Measurements from ENCODE around the gene KIFC1. TPM values are rescaled to one million over a fixed set of nuclear protein-coding genes. Genes with fewer than 3 reads are reported as not detected.

Gene KIFC1
- total RNA-seq, 1 experiment from 2014 or later, result 81.8 TPM

- DNase-seq (ENCODE audit: low read depth, low spot score) (peak; percentile 72), ATAC-seq (peak; percentile 94)
- BruUV-seq (replicated peaks), result no TSS peak
- H3K27ac ChIP-seq (ENCODE audit: low read length), result peak overlapping the region; percentile 93
- TF ChIP-seq SIN3A (IDR thresholded peaks at IDR 0.05; ENCODE audit: borderline replicate concordance, insufficient read depth, low read depth, low read length), result peak; percentile 86; the same call in 1 of the 2 replicates
- no peak for TF ChIP-seq TCF7L2 (IDR thresholded peaks at IDR 0.05; ENCODE audit: low read depth, low read length)
- 0 out of 4 replicates have a peak, but pooled peaks of 1 of the 2 experiments have one; percentile 47 for TF ChIP-seq REST (IDR thresholded peaks at IDR 0.05; ENCODE audit: insufficient read depth in 1 of 2, low read depth in 2 of 2, low read length in 1 of 2)
- TF ChIP-seq CTCF (IDR thresholded peaks at IDR 0.05), result no peak
- peak; percentile 96 for TF ChIP-seq POLR2AphosphoS5 (IDR thresholded peaks at IDR 0.05; ENCODE audit: low read depth, low read length)
- no peaks in the 10 kb centered on the region for H3K9me3 ChIP-seq (ENCODE audit: control insufficient read depth, insufficient read depth, low read depth, low read length)
- CTCF ChIA-PET, result interaction anchor here (0.6 kb wide), 1 partner anchor 90 kb away, joined by 11 read pairs; no protein-coding TSS in a partner anchor
- intact Hi-C loops (cut with micrococcal nuclease; ENCODE audit: unreplicated experiment) (no loop called here), in situ Hi-C loops (cut with HindIII; ENCODE audit: low pct_unique_long_range_greater_than_20kb, low sequenced_read_pairs) (no loop called here)
- POLR2A ChIA-PET, result interaction anchor here (0.5 to 0.7 kb wide), 4 partner anchors 15 to 436 kb away, joined by 3 to 7 read pairs (median 4); no protein-coding TSS in a partner anchor
- peak overlapping the region; percentile 67 to 83 for H3K4me3 ChIP-seq (ENCODE audit: low read depth in 2 of 2, low read length in 2 of 2)
- peaks cover 9% of the 10 kb centered on the region for H3K36me3 ChIP-seq (ENCODE audit: control insufficient read depth, insufficient read depth, low read length)
- peaks cover 21% of the 10 kb centered on the region for H3K4me1 ChIP-seq (ENCODE audit: control insufficient read depth, insufficient read depth, low read length)
- H3K27me3 ChIP-seq (ENCODE audit: control insufficient read depth, insufficient read depth, low read length), result no peaks in the 10 kb centered on the region
Measured at GRCh38 chr6:33410050-33410710, 18.6 kb downstream of the KIFC1 start.

- ATAC-seq (peak; percentile 55), DNase-seq (ENCODE audit: low read depth, low spot score) (no peak)
- BruUV-seq (replicated peaks), result no TSS peak
- Histone ChIP-seq H3K4me3 (ENCODE audit: low read depth in 2 of 2, low read length in 2 of 2) (peak within 1 kb of the TSS; percentile 67 to 83), H3K4me1 (ENCODE audit: control insufficient read depth, insufficient read depth, low read length) (peaks cover 29% of the 10 kb centered on the region), H3K27me3 (ENCODE audit: control insufficient read depth, insufficient read depth, low read length) (no peaks in the 10 kb centered on the region), H3K27ac (ENCODE audit: low read length) (peak within 1 kb of the TSS; percentile 93), H3K9me3 (ENCODE audit: control insufficient read depth, insufficient read depth, low read depth, low read length) (no peaks in the 10 kb centered on the region), H3K36me3 (ENCODE audit: control insufficient read depth, insufficient read depth, low read length) (peaks cover 9% of the 10 kb centered on the region)
- POLR2A ChIA-PET, result interaction anchor here (0.6 to 0.7 kb wide), 3 partner anchors 15 to 437 kb away, joined by 3 to 7 read pairs (median 4); no protein-coding TSS in a partner anchor
- no peak for TF ChIP-seq TCF7L2 (IDR thresholded peaks at IDR 0.05; ENCODE audit: low read depth, low read length)
- peak; percentile 58; the same call in 1 of the 2 replicates for TF ChIP-seq SIN3A (IDR thresholded peaks at IDR 0.05; ENCODE audit: borderline replicate concordance, insufficient read depth, low read depth, low read length)
- TF ChIP-seq POLR2AphosphoS5 (IDR thresholded peaks at IDR 0.05; ENCODE audit: low read depth, low read length), result no peak
- TF ChIP-seq CTCF (IDR thresholded peaks at IDR 0.05), result no peak
- TF ChIP-seq REST (IDR thresholded peaks at IDR 0.05; ENCODE audit: insufficient read depth in 1 of 2, low read depth in 2 of 2, low read length in 1 of 2), result no peak
- intact Hi-C loops (cut with micrococcal nuclease; ENCODE audit: unreplicated experiment), result no loop called here
- CTCF ChIA-PET, result interaction anchor here (0.6 to 0.9 kb wide), 3 partner anchors 15 to 735 kb away, joined by 4 to 11 read pairs (median 7); no protein-coding TSS in a partner anchor
- in situ Hi-C loops (cut with HindIII; ENCODE audit: low pct_unique_long_range_greater_than_20kb, low sequenced_read_pairs), result no loop called here
Measured at GRCh38 chr6:33410711-33411631, 19.3 kb downstream of the KIFC1 start, which contains the start of gene PHF1. TSS of gene PHF1 (plus strand) at chr6:33411014. CDS start at chr6:33412264, 1,250 bp downstream.
